HepG2 (cell line): Measurements from ENCODE around the gene PPP2R2C.

Experiments
- CTCF ChIP-seq: sonication (generic); formaldehyde crosslinking; IDR thresholded peaks from 2 replicates; pipeline ENCODE4 v1.5.0; 2020; ENCODE audit warnings: mild to moderate bottlenecking, missing genetic modification reagents, moderate library complexity
- ESRRA ChIP-seq: sonication (generic); formaldehyde crosslinking; IDR thresholded peaks from 2 replicates; pipeline ENCODE4 v1.5.1; 2020; ENCODE audit warnings: mild to moderate bottlenecking, low read depth, missing genetic modification reagents
- EZH2 ChIP-seq: conservative IDR thresholded peaks from 2 replicates; pipeline ENCODE4 v1.6.1; 2012; ENCODE audit warnings: mild to moderate bottlenecking, low read depth, low read length, moderate library complexity
- MEIS1 ChIP-seq: sonication (generic); formaldehyde crosslinking; IDR thresholded peaks from 2 replicates; pipeline ENCODE4 v1.9.0; 2021; ENCODE audit warnings: mild to moderate bottlenecking, missing genetic modification reagents, moderate library complexity, borderline replicate concordance
- MTA3 ChIP-seq: sonication (generic); formaldehyde crosslinking; IDR thresholded peaks from 2 replicates; pipeline ENCODE4 v1.4.0; 2020; ENCODE audit warnings: missing genetic modification reagents
- POLR2A ChIP-seq, 2 experiments: IDR thresholded peaks; 2 replicates each; pipeline ENCODE4 v1.6.1; 2011; ENCODE audit warnings: low read depth in 2 of 2, low read length in 2 of 2, mild to moderate bottlenecking in 1 of 2, moderate library complexity in 1 of 2; ENCODE audit not compliant: insufficient read depth in 1 of 2
- ZNF569 ChIP-seq: sonication (generic); formaldehyde crosslinking; IDR thresholded peaks from 2 replicates; pipeline ENCODE4 v1.5.0; 2020; ENCODE audit warnings: mild to moderate bottlenecking, missing genetic modification reagents, moderate library complexity, borderline replicate concordance

- TF ChIP-seq ESRRA (CRISPR knock-in tag) (no peak), ZNF569 (CRISPR knock-in tag) (no peak), MTA3 (CRISPR knock-in tag) (no peak), EZH2 (no peak), POLR2A (IDR thresholded peaks at IDR 0.05; ENCODE audit: insufficient read depth in 1 of 2, low read depth in 2 of 2, low read length in 2 of 2) (no peak), MEIS1 (no peak), CTCF (CRISPR knock-in tag) (no peak)
Observed at GRCh38 chr4:6443035-6444023, 29.1 kb downstream of the PPP2R2C start.
